NB4 (cell line): ENCODE data around the gene LYRM4.

Source experiments
- DNase-seq: peaks from one replicate; pipeline ENCODE4 v3.0.0; 2010; ENCODE audit warnings: low read depth
- H3K4me3 ChIP-seq: one replicate; pipeline ENCODE4 v1.5.1; 2011; ENCODE audit warnings: mild to moderate bottlenecking, low read depth, low read length, moderate library complexity
- MYC ChIP-seq: IDR thresholded peaks from 2 replicates; pipeline ENCODE4 v1.6.1; 2011; ENCODE audit warnings: low read depth, low read length
- POLR2A ChIP-seq: IDR thresholded peaks from 2 replicates; pipeline ENCODE4 v1.6.1; 2011; ENCODE audit warnings: mild to moderate bottlenecking; ENCODE audit not compliant: insufficient read length; ENCODE audit errors: extremely low read depth
- TF ChIP-seq, protein P1 (sequence below): IDR thresholded peaks from 2 replicates; pipeline ENCODE4 v1.6.1; 2011; ENCODE audit warnings: low read depth, low read length
- TF ChIP-seq, protein P2 (sequence below): IDR thresholded peaks from one replicate; pipeline ENCODE4 v1.5.1; 2012; ENCODE audit warnings: low read depth, low read length

LYRM4 gene

DNA sequence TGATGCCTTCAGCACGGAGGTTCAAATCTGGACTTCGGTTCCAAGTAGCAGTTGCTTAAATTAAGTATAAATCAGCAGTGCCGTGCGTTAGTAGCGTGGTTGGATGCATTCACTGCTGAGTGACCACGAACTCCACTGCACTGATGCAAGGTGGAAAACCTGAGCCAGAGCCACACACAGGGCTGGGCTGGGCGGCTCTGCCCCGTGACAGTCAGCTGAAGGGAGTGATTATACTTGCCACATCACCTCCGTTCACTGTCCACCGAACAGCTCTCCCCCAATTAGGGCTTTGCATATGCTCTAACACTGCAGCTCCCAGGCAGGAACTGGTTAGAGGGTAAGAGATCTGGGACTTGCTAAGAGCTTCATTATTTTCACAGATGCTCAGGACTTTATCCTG is 153.4 kb downstream of the LYRM4 start:
- no peak overlapping the region for H3K4me3 ChIP-seq
- no peak for DNase-seq
- TF ChIP-seq, protein P1, sequence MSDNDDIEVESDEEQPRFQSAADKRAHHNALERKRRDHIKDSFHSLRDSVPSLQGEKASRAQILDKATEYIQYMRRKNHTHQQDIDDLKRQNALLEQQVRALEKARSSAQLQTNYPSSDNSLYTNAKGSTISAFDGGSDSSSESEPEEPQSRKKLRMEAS = no peak
- no peak for TF ChIP-seq MYC
- TF ChIP-seq POLR2A = no peak
- TF ChIP-seq, protein P2, sequence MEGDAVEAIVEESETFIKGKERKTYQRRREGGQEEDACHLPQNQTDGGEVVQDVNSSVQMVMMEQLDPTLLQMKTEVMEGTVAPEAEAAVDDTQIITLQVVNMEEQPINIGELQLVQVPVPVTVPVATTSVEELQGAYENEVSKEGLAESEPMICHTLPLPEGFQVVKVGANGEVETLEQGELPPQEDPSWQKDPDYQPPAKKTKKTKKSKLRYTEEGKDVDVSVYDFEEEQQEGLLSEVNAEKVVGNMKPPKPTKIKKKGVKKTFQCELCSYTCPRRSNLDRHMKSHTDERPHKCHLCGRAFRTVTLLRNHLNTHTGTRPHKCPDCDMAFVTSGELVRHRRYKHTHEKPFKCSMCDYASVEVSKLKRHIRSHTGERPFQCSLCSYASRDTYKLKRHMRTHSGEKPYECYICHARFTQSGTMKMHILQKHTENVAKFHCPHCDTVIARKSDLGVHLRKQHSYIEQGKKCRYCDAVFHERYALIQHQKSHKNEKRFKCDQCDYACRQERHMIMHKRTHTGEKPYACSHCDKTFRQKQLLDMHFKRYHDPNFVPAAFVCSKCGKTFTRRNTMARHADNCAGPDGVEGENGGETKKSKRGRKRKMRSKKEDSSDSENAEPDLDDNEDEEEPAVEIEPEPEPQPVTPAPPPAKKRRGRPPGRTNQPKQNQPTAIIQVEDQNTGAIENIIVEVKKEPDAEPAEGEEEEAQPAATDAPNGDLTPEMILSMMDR = no peak

DNA sequence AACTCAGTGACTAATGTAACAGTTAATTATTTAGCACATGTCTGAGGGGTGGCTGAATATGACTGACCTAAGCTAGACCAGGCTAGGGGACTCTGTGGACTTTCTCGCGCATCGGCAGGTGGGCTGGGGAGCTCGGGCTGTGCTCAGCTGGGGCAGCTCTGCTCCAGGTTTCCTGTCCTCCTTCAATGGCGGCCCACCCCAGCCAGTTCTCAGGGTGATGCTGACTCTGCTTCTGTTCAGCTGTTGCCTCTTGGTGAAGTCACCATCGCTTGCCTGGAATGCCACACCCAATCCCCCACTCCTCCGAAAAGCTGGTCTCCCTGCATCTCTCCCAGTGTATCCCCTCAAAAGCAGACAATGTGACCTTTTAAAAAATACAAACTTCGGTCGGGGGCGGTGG is 155.6 kb downstream of the LYRM4 start:
- TF ChIP-seq MYC (no peak), POLR2A (no peak)
- TF ChIP-seq, protein P2 = no peak
- TF ChIP-seq, protein P1 = no peak
- DNase-seq = no peak

GRCh38 chr6:5104667-5105066 is 156.1 kb downstream of the LYRM4 start:
- no peak for TF ChIP-seq POLR2A
- TF ChIP-seq, protein P2 = no peak
- TF ChIP-seq MYC = no peak
- TF ChIP-seq, protein P1 = no peak
- no peak for DNase-seq
- H3K4me3 ChIP-seq = no peak overlapping the region

More for the DNA sequence above, 155.6 kb downstream of the LYRM4 start:
- H3K4me3 ChIP-seq = no peak overlapping the region

GRCh38 chr6:5103250-5103649 is 157.5 kb downstream of the LYRM4 start:
- DNase-seq = no peak
- H3K4me3 ChIP-seq = no peak overlapping the region
- TF ChIP-seq POLR2A (no peak), MYC (no peak)
- TF ChIP-seq, protein P2 = no peak
- TF ChIP-seq, protein P1 = no peak

- TF ChIP-seq, protein P2 = no peak
- TF ChIP-seq, protein P1 = no peak
- DNase-seq = no peak
- H3K4me3 ChIP-seq = no peak overlapping the region
Measured at GRCh38 chr6:5102267-5102970, 158.3 kb downstream of the LYRM4 start.
